Caki2 (cell line): ENCODE measurements around the gene IFFO2. TPM values are rescaled to one million over a fixed set of nuclear protein-coding genes. Genes with fewer than 3 reads are reported as not detected.

Experiments
- DNase-seq: peaks from one replicate; pipeline ENCODE4 v3.0.0-alpha.2; 2015; ENCODE audit warnings: low read depth
- in situ Hi-C: cut with HindIII; loops from 2 replicates; pipeline ENCODE4 v1.10.0; 2016; ENCODE audit warnings: low sequenced_read_pairs, low pct_unique_long_range_greater_than_20kb, mixed read lengths
- total RNA-seq: library from RNA; depleted of rRNA; stranded (reverse); fragments of >200 nt; shearing (Covaris generic); gene quantifications from 2 replicates; pipeline ENCODE4 v1.2.3, GENCODE V29; 2014; ENCODE audit warnings: low replicate concordance

Gene IFFO2
- total RNA-seq, 1 experiment from 2014 or later: 34.5 TPM

DNA sequence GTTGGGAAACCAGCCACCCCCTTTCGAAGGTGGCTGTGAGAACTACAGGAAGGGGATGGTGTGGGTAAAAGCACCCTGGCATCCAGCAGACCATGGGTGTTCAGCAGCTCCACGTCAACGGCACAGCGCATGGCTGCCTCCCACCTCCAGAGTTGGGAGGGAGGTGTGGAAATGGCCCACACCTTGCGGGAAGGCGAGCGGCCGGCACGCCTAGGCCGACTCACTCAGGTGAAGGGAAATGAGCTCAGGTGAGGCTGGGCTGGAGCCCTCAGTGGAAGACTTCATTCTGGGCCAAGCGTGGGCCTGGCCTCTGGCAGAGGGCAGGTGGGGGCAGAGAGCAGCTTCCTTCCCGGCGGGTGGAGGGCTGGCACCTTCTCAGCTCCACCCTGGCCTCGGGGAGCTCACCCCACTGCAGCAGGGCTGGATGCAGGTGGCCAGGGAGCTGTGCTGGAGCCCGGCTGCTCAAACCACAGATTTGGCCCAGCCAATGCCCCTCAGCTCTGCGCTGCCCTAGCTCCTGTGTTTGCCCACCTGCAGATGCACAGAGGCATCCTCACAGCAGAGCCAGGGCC lies 29.3 kb downstream of the IFFO2 start:
- in situ Hi-C loops: no loop called here

DNA sequence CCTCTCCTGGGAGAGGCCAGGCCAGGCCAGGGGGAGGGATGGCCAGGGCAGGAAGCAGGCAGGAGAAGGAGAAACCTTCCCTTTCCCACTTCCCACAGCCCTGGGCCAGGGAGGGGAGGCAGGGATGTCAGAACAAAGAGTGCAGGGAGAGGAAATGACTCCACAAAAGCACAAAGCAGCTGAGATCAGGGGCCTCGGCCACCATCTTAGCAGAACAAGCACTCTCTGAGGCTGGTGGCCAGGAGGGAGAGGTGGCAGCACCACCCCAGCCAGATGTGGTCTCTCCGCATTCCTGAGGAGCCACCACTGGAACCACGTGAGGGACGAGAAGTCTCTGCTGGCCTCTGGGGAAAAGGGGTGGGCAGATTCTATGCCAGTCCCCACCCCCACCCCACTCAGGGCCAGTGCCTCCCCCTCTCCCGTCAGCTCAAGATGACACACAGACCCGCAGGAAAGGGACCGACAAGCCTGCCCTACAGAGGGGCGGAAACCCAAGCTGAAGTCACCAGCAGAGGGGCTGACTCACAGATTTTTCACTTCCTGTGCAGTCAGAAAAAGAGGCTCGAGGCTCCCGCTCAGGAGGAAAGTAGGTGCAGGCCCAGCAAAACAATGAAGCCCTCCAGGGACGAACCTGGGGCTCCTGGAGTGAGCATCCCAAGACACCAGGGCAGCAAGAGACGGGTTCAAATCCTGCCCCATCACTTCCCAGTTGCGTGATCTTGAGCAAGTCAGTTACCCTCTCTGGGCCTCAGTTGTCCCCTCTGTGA lies 30.0 kb downstream of the IFFO2 start:
- in situ Hi-C loops: no loop called here
- peak; percentile 88 for DNase-seq

More for the DNA sequence above, 29.3 kb downstream of the IFFO2 start:
- DNase-seq: no peak

DNA sequence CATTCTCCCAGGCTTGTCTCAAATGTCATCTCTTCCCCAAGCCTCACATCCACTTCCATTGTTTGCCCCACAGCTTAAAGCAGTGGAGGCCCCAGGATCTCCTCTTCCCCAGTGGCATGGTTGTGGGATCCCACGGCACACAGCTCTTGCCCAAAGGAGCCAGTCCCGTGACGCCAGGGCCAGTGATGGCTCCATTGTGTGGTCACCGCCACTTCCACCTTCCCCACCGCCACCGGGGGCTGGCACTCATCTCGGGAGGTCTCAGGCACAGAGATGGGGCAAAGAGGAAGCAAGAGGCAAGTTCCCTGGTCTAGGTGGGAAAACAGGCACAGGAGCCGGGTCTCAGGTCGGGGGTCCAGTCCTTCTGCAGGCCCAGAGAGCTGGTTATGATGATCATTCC lies 31.2 kb downstream of the IFFO2 start:
- DNase-seq: no peak
- in situ Hi-C loops: no loop called here

DNA sequence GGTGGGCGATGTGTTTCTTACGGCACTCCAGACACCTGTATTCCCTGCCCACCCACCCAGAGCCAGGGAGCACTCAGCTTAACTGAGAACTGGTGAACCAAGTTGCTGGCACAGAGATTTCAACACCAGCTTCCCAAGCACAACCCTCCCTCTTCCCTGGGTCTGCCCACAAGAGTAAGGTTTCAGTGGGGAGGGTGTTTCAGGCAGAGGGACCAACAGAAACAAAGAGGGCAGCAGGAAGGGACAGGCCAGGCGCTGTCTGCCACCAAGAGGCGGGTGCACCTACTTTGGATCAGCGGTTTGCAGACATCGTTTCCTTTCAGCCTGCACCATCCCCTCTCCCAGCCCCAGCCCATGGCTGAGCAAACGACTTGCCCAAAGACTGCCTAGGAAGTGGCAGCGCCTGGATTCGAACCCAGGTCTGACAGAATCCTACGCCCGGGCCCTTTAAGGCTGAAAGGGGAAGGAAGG lies 32.2 kb downstream of the IFFO2 start:
- DNase-seq: no peak
- in situ Hi-C loops: no loop called here

DNA sequence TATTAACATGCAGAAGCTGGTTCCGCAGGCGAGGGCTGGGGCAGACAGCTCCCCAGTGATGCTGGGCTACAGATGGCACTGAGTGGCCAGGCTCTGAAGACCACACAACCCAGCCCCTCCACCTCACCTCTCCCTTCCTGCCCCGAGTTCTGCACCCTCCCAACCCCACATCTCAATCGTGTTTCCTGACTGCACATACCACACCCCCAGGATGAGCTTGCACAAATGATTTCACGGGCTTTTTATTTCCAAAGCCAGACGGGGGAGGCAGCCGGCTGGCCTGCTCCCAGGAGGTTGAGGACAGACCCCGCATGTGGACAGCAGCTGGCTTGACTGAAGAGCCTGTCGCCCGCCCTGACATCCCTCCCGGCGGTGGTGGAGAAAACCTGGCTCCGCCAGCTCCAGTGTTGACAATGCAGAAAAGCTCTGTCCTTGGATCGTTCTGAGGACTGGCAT lies 32.7 kb downstream of the IFFO2 start:
- DNase-seq: no peak
- in situ Hi-C loops: no loop called here

DNA sequence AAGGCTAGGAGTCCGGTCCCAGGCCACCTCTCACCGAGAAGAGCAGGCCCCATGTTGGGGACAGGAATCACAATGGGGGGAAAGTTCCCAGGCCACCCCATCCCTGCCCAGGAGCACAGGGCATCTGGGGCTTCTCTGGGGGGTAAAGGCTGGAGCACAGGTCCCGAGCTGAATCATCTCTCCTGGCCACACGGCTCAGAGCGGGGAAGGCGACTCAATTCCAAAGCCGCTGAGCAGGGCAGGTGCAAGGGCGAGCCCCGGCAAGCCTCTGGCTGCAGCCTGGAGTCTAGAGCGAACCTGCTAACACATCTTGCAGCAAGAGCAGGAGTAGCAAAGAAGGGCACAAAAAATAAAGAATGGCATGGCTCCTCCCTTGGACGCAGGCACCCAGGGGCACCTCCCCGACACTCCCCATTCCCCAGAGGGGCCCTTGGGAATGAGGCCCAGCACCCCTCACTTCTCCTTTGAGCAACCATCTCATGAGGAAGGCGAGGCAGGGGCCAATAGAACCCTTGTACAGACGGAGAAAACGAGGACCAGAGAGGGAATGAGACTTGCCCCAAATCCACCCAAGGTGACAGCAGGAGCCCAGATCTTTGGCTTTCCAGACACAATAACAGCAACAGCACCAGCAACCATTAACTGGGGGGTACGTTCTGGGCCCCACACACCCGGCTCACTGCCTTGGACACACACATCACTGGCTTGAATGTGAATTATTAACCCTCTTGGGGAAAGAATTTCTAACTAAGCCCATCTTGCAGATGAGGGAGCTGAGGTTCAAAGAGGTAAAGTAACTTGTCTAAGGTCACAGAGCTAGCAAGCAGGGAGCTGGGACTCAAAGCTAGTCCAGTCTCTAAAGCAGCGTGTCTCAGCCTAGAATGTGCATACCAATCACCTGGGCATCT lies 33.4 kb downstream of the IFFO2 start:
- DNase-seq: no peak
- in situ Hi-C loops: no loop called here

DNA sequence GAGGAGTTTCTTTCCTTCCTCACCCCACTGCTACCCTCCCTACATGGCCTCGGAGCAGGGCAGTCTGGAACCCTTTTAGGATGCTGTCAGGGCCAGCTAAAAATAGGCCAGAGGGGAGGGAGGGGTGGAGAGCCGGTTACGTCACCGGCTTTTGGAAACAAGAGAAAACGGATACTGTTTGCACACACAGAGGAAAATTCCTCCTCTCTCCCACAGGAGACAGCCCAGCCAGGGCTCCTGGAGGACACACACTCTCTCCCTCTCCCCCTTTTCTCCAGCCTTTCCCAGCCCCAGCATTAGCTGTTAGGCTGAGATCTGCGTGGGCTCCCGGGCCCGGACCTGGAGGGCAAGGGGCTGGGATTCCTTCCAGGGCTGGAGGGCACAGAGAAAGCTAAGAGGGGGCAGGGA lies 34.2 kb downstream of the IFFO2 start:
- in situ Hi-C loops: no loop called here
- no peak for DNase-seq

DNA sequence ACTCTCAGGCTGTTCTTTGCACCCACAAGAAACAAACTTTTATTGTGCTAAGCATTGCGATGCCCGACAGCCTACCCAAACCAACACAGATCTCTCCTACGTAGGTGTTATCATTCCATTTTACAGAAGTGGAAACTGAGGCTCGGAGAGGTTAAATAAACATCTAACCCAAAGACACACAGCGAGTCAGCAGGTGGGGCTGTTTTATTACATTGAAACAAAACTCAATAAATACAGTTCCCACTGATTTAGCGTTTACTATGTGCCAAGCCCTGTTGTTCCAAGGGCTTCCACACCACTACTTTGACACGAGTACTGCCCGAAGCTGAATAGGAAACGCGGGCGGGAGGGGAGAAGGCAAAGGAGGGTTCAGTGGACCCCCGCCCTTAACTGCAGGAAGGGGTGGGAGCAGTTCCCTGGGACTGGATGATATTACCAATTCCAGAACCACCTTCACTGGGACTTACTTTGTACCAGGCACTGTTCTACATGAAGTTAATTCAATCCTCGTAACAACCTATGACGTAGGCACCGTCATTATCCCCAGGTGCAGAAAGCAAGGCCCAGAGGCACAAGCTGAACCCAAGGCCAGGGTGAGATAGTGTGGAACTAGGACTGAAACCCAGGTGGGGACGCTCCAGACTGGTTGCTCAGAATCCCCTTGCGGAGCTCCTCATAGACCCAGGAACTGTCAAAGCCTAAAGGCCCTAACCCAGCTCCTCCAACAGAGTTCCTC lies 34.8 kb downstream of the IFFO2 start:
- in situ Hi-C loops: no loop called here
- DNase-seq: no peak

DNA sequence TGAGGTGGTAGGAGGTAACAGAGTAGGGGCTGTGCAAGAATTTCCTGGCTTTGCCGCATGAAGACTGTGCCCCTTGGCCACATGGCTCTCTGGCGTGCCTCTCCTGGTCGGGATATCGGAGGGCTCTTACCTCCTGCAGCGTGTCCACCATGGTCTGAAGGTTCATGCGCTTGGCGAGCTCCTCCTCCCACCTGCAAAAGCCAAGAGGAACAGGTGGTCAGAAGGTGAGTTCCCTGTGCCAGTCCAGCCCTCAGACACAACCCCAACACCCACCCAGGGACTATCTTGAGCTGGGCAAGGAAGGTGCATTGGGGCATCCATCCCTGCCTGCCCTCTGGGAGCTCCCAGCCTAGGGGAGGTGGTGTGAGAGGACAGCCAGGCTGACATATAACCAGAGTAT lies 35.5 kb downstream of the IFFO2 start:
- no peak for DNase-seq

DNA sequence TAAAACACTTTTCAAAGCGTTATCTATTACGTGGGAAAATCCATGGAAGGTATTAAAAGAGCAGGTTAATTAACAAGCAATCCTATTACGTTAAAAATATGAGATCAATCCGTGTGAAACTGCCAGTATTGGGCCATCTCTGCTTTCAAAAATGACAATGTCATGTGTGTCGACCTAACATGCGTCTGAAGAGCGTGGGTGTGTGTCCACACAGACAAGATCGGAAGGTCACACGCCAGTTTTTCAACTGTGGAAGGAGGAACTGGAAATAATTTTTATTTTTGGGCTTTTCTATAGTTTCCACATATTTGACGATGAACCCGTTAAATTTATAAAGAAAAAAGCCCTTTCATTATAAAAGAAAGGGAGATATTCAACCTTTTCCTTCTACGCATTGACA lies 36.5 kb downstream of the IFFO2 start:
- no peak for DNase-seq
- in situ Hi-C loops: no loop called here

More for the DNA sequence above, 35.5 kb downstream of the IFFO2 start:
- in situ Hi-C loops: no loop called here

DNA sequence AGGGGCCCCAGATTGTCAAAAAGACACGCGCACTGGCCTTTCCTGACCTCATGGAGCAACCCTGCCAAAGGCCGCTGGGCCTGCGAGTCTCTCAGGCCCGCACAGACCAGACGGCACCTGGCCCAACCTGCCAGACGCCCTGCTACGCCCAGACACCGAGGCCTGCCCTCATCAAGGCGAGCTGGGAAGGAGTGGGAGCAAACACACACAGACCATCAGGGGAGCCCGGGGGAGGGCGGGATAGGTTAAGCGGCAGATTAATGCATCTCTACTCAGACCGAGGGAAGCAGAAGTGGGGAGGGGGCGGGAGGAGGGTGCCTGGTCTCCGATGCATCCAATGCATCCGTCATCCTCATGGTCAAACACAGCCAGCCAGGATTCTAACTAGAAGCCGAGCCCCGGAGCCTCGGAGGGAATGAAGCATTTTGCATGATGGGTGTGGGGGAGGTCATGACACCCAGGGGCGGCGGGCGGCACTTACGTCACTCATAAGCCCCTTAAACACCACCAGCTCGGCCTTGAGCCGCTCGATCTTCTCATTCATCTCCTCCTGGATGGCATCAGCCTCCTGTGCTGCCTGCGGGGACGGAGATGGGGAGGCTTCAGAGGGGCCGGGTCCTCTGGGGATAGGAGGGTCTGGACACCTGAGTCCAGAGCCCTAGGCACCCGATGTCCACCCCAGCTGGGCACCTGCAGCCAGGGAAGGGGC lies 37.1 kb downstream of the IFFO2 start:
- in situ Hi-C loops: no loop called here
- DNase-seq: no peak

DNA sequence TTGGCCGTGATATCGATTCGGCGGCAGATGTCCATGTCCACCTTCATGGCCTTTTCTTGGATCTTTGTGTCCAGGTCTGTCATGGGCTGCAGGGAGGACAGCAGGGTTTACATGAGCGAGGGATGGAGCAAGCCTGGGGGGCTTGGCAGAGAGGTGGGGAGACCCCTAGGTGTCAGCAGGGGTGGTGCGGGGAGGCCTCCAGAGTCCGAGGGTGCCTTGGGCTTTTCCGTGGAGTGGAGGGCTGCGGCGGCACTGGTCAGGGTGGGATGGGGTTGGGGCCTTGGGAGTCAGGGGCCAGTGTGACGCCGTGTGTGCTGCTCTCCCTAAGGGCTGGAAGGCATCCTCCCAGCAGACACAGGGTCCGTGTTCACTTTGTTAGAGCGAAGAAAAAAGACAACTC lies 38.1 kb downstream of the IFFO2 start:
- in situ Hi-C loops: no loop called here
- DNase-seq: no peak

DNA sequence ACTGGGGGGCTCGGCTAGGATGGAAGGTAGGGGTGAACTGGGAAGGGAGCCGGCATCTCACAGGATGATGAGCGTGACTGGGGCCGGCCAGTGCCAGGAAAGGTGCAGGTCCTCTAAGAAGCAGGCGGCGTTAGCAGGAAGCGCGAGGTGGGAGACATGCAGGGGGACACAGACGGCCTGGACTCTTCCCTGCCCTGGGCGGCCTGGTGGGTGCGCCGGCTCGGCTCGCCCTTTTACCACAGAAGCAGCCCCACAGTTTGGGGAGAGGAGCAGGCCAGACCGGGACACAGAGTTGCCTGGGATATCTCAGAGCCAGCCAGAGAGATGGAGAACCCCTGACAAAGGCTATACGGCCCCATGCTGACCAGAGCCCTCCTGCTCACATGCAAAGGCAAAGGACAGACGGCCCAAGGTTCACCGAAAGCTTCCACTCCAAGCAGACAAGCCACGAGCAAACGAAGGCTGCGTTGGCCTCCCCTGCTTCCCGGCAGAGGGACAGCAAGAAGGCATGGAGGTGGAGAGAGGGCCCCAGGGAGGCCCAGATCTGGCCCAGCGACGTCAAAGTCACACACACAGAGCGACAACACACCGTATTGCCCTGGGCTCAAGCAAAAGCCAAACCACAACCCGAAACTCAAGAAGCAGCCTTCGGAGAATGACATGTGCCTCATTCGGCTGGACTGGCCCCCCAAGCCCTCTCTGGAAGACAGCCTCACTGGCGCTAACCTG lies 39.2 kb downstream of the IFFO2 start:
- in situ Hi-C loops: no loop called here
- DNase-seq: no peak

DNA sequence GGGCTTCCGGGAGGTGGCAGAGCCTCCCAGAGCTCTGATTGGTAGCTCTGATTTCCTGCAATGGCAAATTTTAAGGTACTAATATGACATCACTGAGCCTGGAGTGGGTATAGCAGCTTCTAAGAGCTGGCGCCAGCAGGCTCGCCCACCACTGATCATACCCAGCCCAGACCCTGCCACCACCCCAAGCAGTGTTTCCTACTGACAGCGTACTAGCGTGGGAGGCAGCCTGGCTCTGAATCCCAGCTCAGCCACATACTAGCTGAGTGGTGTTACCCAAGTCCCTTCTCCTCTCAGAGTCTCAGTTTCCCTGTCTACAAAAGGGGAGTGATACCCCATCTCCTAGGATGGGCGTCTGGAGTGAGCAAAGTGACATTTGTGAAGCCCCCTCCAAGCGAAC lies 41.1 kb downstream of the IFFO2 start:
- DNase-seq: no peak
- in situ Hi-C loops: no loop called here

DNA sequence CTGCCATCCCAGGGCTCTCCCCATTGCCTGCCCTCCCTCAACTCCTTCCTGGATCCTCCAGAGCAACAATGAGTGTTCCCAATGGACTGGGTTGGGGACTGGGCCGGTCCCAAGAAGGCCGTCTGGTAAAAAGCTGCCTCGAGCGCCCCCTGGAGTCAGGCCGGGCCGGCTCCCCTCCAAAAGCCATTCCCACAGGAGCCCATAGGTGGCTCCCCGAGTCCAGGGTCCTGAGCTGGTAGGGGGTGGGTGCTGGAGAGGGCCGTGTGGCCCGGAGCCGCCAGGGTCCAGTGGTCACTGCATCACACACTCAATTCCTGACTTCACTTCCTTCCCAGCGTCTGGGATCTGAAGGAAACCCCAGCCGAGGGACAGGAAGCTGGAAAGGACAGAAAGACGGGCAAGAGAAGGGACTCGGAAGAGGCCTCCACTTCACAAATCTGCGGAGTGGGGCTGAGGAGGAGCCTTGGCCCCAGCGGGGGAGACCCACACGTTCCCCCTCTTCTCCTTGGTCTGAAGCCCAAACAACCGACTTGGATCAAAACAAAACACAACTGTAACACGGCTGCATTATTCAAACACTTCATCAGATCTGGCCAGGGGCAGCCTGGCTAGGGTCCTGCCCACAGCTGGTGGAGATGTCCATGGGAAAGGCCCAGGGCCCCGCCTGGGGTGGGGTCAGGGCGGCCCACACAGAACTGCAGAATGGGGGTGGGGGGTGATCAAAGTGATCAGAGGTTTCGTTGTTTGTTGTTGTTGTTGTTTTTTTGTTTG lies 43.2 kb downstream of the IFFO2 start:
- in situ Hi-C loops: no loop called here
- peak; percentile 73 for DNase-seq

DNA sequence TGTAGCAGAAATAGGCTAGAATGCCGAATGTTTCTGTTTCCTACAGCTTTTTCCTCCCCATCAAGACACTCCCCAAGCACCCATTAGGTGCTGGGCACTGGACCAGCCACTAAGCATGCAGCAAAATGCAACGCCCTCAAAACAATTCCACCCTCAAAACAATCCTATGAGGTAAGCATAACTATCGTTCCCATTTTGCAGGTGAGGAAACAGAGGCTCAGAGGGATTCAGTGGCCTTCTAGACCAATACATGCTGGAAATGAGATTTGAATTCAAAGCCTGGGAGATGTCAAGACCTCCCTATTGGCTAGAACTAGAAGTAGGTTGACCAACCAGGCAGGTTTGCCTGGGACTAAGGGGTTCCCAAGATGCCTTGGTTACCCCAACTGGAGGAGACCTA lies 43.9 kb downstream of the IFFO2 start:
- DNase-seq: no peak
- in situ Hi-C loops: no loop called here
